ACHN (cell line): ENCODE measurements around the gene EPB41L5.
"Not testable (repeated sequence)": the region's sequence is repeated elsewhere in the genome, so short reads cannot be mapped to it uniquely, and the experiment has no call there.

Source experiments
- DNase-seq: peaks from one replicate; pipeline ENCODE4 v3.0.0-alpha.2; 2015
- in situ Hi-C: cut with HindIII; loops from 2 replicates; pipeline ENCODE4 v1.10.0; 2017; ENCODE audit warnings: low sequenced_read_pairs, low pct_ligation_motif_present, low pct_unique_long_range_greater_than_20kb

EPB41L5 gene

DNA sequence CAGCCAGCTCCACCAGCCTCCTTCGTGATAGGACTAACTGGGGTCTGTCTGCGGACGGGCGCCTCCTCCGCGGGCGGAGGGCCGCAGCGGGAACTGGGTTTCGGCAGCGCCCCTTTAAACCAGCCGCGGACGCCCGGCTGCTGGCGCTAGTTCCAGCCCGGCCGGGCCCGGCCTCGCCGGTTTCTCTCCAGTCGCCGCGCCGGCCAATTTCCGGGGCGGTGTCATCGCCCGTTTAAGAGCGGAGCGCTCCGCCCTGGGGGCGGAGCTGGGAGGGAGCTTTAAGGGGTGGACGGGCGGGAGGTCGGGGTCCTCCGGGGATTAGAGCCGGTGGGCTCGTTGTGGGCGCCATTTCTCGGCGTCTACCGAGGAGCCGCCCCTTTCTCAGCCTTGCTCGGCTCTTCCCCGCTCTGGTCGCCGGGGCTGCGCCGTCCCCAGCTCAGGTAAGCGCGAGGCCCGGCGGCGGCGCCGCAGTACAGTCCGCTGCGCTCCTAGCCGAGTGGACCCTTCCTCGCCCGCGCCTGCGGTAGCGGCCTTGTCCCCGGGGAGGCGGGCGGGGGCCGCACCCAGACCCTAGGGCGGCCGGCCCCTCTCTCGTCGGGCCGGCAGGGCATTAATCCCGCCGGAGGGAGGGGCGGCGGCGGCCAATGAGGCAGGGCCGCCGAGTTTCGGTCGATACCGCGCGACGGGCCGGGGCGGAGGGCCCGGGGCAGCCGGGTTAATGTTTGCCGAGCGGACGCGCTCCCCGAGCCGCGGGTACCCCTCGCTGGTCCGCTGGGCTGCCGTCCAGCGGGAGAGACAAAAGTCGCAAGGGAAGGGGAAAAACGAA is at the start of gene EPB41L5:
EPB41L5 (plus strand) TSS at position 307 of the 826 bp plus-strand sequence. CDS start 6,008 bp downstream, outside the sequence.
- in situ Hi-C loops, result no loop called here
- peak; percentile 95 for DNase-seq

GRCh38 chr2:119981896-119982295 is 31.0 kb upstream of the EPB41L5 start:
- in situ Hi-C loops, result no loop called here
- DNase-seq, result no peak

- in situ Hi-C loops, result no loop called here
- no peak for DNase-seq
Measured at GRCh38 chr2:119982506-119982905, 30.4 kb upstream of the EPB41L5 start.

GRCh38 chr2:119983108-119983507 is 29.8 kb upstream of the EPB41L5 start:
- no peak for DNase-seq
- in situ Hi-C loops, result no loop called here

- no peak for DNase-seq
- in situ Hi-C loops, result no loop called here
Measured at GRCh38 chr2:119996148-119996547, 16.7 kb upstream of the EPB41L5 start.

- in situ Hi-C loops, DNase-seq: not testable (repeated sequence)
Measured at GRCh38 chr2:119996896-119997891, 15.7 kb upstream of the EPB41L5 start.

DNA sequence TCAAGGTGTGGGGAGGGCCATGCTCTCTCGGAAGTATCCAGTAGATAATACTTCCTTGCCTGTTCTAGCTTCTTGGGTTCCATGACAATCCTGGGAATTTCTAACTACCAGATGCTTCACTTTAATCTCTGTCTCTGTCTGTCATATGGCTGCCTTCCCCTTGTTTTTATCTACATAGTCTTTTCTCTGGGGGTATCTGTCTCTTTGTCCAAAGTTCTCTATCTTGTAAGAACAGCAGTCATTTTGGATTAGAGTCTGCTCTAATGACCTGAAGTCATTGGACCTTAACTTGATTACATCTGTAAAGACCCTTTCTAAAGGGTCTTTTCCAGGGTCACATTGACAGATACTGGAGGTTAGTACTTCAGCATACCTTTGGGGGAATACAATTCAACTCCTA is 11.4 kb upstream of the EPB41L5 start:
- in situ Hi-C loops, result no loop called here

GRCh38 chr2:120004254-120004653 is 8.6 kb upstream of the EPB41L5 start:
- DNase-seq, result no peak
- in situ Hi-C loops, result no loop called here

More for the DNA sequence above, 11.4 kb upstream of the EPB41L5 start:
- DNase-seq, result no peak

- DNase-seq, result no peak
- in situ Hi-C loops, result no loop called here
Measured at GRCh38 chr2:120005834-120006521, 6.9 kb upstream of the EPB41L5 start.

GRCh38 chr2:120007851-120008250 is 5.0 kb upstream of the EPB41L5 start:
- in situ Hi-C loops, result no loop called here
- no peak for DNase-seq

DNA sequence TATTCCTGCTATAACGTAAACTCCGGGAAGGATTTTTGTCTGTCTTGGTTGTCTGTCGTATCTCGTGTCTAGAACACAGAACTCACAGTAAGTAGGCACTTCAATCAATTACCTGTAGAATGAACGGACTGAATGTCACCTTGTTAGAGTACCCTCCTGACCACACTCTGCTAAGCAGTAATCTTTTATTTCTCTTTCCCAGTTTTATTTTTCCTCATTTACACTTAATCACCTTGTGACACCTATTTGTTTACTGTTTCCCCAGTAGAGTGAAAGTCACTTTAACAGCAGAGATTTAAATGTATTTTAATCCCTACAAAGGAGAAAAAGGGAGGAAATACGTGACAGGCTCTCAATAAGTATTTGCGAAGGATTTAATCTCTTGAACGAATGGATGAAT is 514 bp upstream of the EPB41L5 start:
- DNase-seq, result no peak
- in situ Hi-C loops, result no loop called here

DNA sequence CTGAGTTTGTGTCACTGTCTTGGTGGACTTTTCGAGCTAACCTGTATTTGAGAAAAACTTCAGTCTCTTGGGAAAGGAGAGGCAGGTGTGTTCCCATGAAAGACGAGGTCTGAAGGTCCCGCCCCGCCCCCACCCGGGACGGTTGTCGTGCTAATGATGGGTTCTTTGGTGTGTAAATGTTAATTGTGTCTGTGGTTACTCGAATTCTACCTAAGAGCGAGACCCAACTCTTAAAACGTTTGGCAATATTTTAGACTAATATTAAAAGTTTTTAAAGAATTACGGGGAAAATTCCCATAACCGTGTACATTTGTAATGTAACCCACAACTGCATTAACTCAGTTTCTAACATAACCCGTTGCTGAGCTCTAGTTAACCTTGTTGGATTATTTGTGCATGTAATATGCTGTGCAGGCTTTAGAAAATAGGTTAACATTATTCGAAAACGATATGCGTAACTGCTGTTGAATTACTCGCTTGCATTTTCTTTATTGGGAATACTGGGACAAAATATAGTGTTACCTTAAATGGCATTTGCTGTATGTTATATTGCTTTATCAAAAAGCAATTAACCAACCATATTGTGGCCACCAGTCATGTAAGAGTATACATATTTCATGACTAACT is 833 bp downstream of the EPB41L5 start:
- no peak for DNase-seq
- in situ Hi-C loops, result no loop called here

DNA sequence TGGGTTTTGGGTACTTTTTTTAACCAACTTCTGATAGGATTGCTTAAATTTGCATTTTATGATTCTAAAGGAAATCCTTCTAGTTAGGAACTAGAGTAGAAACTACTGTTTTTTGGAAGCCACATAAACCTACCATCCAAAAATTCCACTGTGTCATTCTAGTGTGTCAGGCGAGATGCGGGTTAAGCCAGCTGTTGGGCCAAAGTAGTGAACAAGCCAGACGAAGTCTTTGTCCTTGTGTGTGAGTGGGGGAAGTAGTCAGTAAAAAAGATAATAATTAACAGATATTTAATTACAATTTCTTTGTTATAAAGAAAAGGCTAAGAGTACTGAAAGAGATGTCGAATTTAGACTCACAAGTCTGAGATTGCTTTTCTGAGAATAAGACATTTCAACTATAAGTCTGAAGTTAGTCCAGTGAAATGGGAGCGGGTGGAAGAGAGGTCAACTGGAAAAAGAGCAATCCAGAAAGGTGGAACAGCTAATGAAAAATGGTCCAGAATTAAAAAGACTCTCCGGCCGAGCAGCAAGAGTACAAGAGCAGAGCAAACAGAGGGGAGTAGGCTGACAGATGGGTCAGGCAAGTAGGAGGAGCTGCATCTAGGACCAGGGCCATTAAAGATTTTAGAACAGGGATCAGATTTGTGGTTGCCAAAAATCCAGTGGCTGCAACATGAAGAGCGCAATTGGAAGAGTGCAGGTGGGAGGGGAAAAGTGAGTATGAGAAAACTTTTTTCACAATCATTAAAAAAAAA is 1.5 kb downstream of the EPB41L5 start:
- DNase-seq, result no peak
- in situ Hi-C loops, result no loop called here

GRCh38 chr2:120016800-120017199 is 3.9 kb downstream of the EPB41L5 start:
- no peak for DNase-seq
- in situ Hi-C loops, result no loop called here

GRCh38 chr2:120017201-120017600 is 4.3 kb downstream of the EPB41L5 start:
- in situ Hi-C loops, result no loop called here
- no peak for DNase-seq

DNA sequence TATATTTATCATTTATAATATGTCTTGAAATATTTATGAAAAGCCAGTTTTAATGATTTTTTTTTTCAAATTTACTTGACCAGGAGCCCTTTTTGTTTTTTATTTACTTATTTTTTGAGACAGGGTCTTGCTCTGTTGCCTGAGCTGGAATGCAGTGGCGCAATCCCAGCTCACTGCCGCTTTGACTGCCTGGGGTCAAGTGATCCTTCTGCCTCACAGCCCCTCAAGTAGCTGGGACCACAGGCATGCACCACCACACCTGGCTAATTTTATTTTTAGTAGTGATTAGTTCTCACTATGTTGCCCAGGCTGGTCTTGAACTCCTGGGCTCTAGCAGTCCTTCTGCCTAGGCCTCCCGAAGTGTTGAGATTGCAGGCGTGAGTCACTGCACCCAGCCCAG is 5.7 kb downstream of the EPB41L5 start:
- no peak for DNase-seq
- in situ Hi-C loops, result no loop called here

DNA sequence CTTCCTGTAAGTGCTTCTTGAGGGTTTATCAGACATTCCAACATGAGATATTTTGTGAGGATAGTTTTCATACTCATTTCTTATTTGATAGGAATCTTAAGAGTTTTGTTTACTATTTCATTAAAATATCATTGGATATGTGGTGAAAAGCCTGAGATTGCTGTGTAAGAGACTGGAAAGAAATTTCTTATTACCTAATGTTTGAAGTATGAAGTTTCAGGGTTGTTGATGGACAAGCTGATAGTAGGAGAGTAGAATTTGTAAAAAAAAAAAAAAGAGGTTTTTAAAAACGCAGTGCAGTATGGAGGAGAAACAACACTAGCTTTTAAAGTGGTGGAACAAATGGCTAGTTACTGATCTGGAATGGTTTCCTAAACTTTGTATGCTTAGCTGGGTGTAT is 7.7 kb downstream of the EPB41L5 start:
- no peak for DNase-seq
- in situ Hi-C loops, result no loop called here

- in situ Hi-C loops, DNase-seq: not testable (repeated sequence)
Measured at GRCh38 chr2:120022505-120022904, 9.6 kb downstream of the EPB41L5 start.
